Mucosa of rectum (tissue), 2 donors: Measurements from ENCODE around the gene LCK.
A peak's percentile ranks its signal among the peaks of the same experiment; 100 is the strongest.
"Not testable (repeated sequence)": the region's sequence is repeated elsewhere in the genome, so short reads cannot be mapped to it uniquely, and the experiment has no call there.

Experiments used
- H3K27ac ChIP-seq, 2 donors: one replicate each; pipeline ENCODE4 v1.7.0; 2013; ENCODE audit warnings: inconsistent platforms in 2 of 2, low read depth in 2 of 2, low read length in 2 of 2
- H3K27me3 ChIP-seq, 2 donors: one replicate each; pipeline ENCODE4 v1.7.0; 2013; ENCODE audit warnings: low read length in 2 of 2; ENCODE audit not compliant: control insufficient read depth in 2 of 2, insufficient read depth in 2 of 2
- H3K36me3 ChIP-seq, 2 donors: one replicate each; pipeline ENCODE4 v1.7.0; 2013; ENCODE audit warnings: low read length in 2 of 2; ENCODE audit not compliant: control insufficient read depth in 2 of 2, insufficient read depth in 2 of 2
- H3K4me1 ChIP-seq, 2 donors: one replicate each; pipeline ENCODE4 v1.7.0; 2013; ENCODE audit warnings: low read length in 2 of 2, mild to moderate bottlenecking in 1 of 2; ENCODE audit not compliant: control insufficient read depth in 2 of 2, insufficient read depth in 2 of 2
- H3K4me3 ChIP-seq, 2 donors: one replicate each; pipeline ENCODE4 v1.7.0; 2013; ENCODE audit warnings: low read length in 2 of 2
- H3K9ac ChIP-seq, 2 donors: one replicate each; pipeline ENCODE4 v1.7.0; 2013; ENCODE audit warnings: low read length in 2 of 2, low read depth in 1 of 2, mild to moderate bottlenecking in 1 of 2
- H3K9me3 ChIP-seq, 2 donors: one replicate each; pipeline ENCODE4 v1.7.0; 2013; ENCODE audit warnings: low read length in 2 of 2; ENCODE audit not compliant: control insufficient read depth in 2 of 2
- donor health status: healthy.
- donor health status: Normal muscosa, but diverticular disease.

The LCK gene

GRCh38 chr1:32273391-32274208 lies 22.5 kb downstream of the LCK start:
- H3K9ac ChIP-seq = no peak overlapping the region
- peaks cover 0 to 2% of the 10 kb centered on the region in 2 donors for H3K27me3 ChIP-seq
- no peak overlapping the region for H3K4me3 ChIP-seq
- H3K4me1 ChIP-seq = peaks cover 0 to 4% of the 10 kb centered on the region in 2 donors
- H3K9me3 ChIP-seq = no peaks in the 10 kb centered on the region
- H3K36me3 ChIP-seq = no peaks in the 10 kb centered on the region
- peak overlapping the region in 1 of 2 donors; percentile 4 for H3K27ac ChIP-seq

- H3K9ac ChIP-seq = no peak overlapping the region
- H3K27me3 ChIP-seq = peaks cover 0 to 2% of the 10 kb centered on the region in 2 donors
- H3K27ac ChIP-seq = no peak overlapping the region
Measured at GRCh38 chr1:32274646-32275340, 23.7 kb downstream of the LCK start.

DNA sequence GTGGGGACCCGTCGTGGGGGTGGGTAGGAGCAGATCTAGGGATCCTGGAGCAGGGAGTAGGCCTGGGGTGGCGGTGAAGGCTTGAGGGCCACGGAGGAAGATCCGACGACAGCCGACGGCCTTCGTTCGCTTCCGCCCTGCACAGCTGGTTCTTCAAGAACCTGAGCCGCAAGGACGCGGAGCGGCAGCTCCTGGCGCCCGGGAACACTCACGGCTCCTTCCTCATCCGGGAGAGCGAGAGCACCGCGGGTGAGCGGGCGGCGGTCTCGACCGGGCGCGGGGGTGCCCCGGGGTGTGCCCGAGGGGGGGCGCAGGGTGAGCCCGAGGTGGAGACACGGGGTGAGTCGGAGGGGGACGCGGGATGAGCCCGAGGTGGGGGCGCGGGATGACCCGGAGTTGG lies 24.4 kb downstream of the LCK start:
- no peak overlapping the region for H3K4me3 ChIP-seq
- no peak overlapping the region for H3K27ac ChIP-seq
- no peaks in the 10 kb centered on the region for H3K36me3 ChIP-seq
- H3K9me3 ChIP-seq = no peaks in the 10 kb centered on the region
- H3K4me1 ChIP-seq = peaks cover 0 to 4% of the 10 kb centered on the region in 2 donors
- no peak overlapping the region for H3K9ac ChIP-seq
- peaks cover 0 to 2% of the 10 kb centered on the region in 2 donors for H3K27me3 ChIP-seq

More at GRCh38 chr1:32274646-32275340, 23.7 kb downstream of the LCK start:
- Histone ChIP-seq H3K4me3 (no peak overlapping the region), H3K4me1 (peaks cover 0 to 4% of the 10 kb centered on the region in 2 donors), H3K36me3 (no peaks in the 10 kb centered on the region), H3K9me3 (no peaks in the 10 kb centered on the region)

- Histone ChIP-seq H3K4me3 (no peak overlapping the region), H3K36me3 (no peaks in the 10 kb centered on the region)
Measured at GRCh38 chr1:32276032-32276782, 25.1 kb downstream of the LCK start.

GRCh38 chr1:32284777-32285176 lies 33.7 kb downstream of the LCK start:
- not testable (repeated sequence) for H3K27ac ChIP-seq, H3K4me3 ChIP-seq, H3K36me3 ChIP-seq

More at GRCh38 chr1:32276032-32276782, 25.1 kb downstream of the LCK start:
- no peak overlapping the region for H3K9ac ChIP-seq
- H3K9me3 ChIP-seq = no peaks in the 10 kb centered on the region
- peaks cover 0 to 4% of the 10 kb centered on the region in 2 donors for H3K4me1 ChIP-seq
- no peak overlapping the region for H3K27ac ChIP-seq
- H3K27me3 ChIP-seq = peaks cover 0 to 2% of the 10 kb centered on the region in 2 donors

DNA sequence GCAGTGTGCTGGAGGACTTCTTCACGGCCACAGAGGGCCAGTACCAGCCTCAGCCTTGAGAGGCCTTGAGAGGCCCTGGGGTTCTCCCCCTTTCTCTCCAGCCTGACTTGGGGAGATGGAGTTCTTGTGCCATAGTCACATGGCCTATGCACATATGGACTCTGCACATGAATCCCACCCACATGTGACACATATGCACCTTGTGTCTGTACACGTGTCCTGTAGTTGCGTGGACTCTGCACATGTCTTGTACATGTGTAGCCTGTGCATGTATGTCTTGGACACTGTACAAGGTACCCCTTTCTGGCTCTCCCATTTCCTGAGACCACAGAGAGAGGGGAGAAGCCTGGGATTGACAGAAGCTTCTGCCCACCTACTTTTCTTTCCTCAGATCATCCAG lies 34.6 kb downstream of the LCK start:
- Histone ChIP-seq H3K4me1 (peaks cover 3 to 4% of the 10 kb centered on the region in 2 donors), H3K9ac (no peak overlapping the region), H3K36me3 (no peaks in the 10 kb centered on the region), H3K27me3 (no peaks in the 10 kb centered on the region), H3K27ac (no peak overlapping the region), H3K4me3 (no peak overlapping the region), H3K9me3 (no peaks in the 10 kb centered on the region)

More at GRCh38 chr1:32284777-32285176, 33.7 kb downstream of the LCK start:
- not testable (repeated sequence) for H3K4me1 ChIP-seq, H3K9me3 ChIP-seq, H3K27me3 ChIP-seq, H3K9ac ChIP-seq

GRCh38 chr1:32286763-32287162 lies 35.7 kb downstream of the LCK start:
- no peaks in the 10 kb centered on the region for H3K27me3 ChIP-seq
- no peak overlapping the region for H3K4me3 ChIP-seq
- no peaks in the 10 kb centered on the region for H3K36me3 ChIP-seq
- H3K27ac ChIP-seq = no peak overlapping the region
- H3K9me3 ChIP-seq = no peaks in the 10 kb centered on the region
- H3K9ac ChIP-seq = no peak overlapping the region
- peaks cover 11 to 12% of the 10 kb centered on the region in 2 donors for H3K4me1 ChIP-seq

GRCh38 chr1:32289256-32289655 lies 38.2 kb downstream of the LCK start:
- Histone ChIP-seq H3K9me3 (no peaks in the 10 kb centered on the region), H3K36me3 (no peaks in the 10 kb centered on the region), H3K4me1 (peaks cover 16 to 18% of the 10 kb centered on the region in 2 donors), H3K27me3 (no peaks in the 10 kb centered on the region), H3K4me3 (no peak overlapping the region), H3K9ac (no peak overlapping the region), H3K27ac (peak overlapping the region in 1 of 2 donors; percentile 68)

DNA sequence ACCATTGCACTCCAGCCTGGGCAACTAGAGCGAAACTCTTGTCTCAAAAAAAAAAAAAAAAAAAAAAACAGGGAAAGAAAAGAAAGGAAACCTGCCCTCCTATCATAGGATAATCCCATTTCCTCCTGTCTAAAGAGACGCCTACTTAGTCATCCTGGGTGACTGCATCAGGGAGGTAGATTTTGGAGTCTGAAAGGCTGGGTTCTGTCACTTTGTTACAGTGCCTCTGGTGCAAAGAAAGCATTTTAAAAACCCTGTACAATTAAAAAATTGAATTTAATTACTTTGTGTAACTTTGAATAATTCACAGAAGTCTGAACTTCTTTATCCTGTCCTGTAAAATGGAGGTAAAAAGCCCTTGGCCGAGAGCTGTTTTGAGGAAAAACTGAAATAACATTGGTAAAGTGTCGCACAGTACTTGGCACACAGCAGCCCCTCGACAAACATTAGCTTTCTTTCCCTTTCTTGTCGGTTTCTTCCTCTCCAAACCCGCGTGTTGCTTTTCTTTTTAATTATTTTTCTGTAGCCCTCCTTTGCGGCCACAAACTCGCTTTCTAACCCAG lies 40.2 kb downstream of the LCK start:
- peak overlapping the region; percentile 88 to 92 for H3K27ac ChIP-seq
- peak overlapping the region; percentile 68 to 83 for H3K9ac ChIP-seq
- H3K4me3 ChIP-seq = peak overlapping the region; percentile 74 to 99
- H3K4me1 ChIP-seq = peaks cover 21 to 28% of the 10 kb centered on the region in 2 donors
- no peaks in the 10 kb centered on the region for H3K27me3 ChIP-seq
- peaks cover 4 to 6% of the 10 kb centered on the region in 2 donors for H3K36me3 ChIP-seq
- H3K9me3 ChIP-seq = no peaks in the 10 kb centered on the region
